ENCODE data around the gene SNHG17. TPM values are rescaled to one million over a fixed set of nuclear protein-coding genes. Genes with fewer than 3 reads are reported as not detected.
"Not testable (repeated sequence)": the region's sequence is repeated elsewhere in the genome, so short reads cannot be mapped to it uniquely, and the experiment has no call there.

Gene SNHG17
- polyA plus RNA-seq, 4 donors = 21.7 to 78.9 (median 26.5) TPM

DNA sequence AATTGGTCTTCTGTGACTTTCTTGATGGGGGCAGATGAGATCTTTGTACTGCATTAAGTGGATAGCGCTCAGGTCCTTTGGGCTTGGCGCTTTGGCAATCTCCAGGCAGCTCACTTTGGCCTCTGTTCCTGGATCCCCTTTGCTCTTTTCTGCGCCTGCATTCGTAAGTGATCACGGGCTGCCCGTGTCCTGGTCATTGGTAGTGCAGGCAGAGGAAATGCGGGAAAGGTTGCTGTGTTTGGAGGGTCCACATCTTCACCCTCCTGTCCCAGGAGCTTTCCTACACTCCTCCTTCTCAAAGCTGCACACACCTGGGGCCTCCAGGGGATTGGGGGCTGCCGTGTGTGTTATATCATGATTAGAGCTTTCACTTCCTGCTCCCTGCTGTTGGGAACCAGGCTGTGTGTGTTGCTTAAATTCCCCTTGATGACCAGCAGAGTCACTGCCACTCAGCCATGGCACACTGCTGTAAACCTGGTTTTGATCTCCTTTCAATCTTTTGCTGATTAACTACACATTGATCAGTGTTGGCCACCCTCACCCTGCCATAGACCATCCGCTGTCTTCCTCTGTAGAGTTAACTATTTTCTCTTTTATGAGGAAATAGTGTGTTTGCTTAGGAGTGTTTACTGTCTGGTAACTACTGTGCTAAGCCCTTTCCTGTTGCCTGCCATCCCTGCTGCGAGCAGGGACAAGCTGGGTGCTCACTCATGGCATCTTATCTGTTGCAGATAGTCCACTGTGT, 13.0 kb upstream of the SNHG17 start:
- no peak for DNase-seq (ENCODE audit: low read depth in 4 of 4, low spot score in 3 of 4)

GRCh38 chr20:38447251-38447661, 12.1 kb upstream of the SNHG17 start:
- no peak for DNase-seq (ENCODE audit: low read depth in 4 of 4, low spot score in 3 of 4)

- peak; percentile 71 to 82 (median 79) for DNase-seq (ENCODE audit: low read depth in 4 of 4, low spot score in 3 of 4)
Observed at GRCh38 chr20:38446441-38447209, 11.5 kb upstream of the SNHG17 start.

- DNase-seq (ENCODE audit: low read depth in 4 of 4, low spot score in 3 of 4) = no peak
Observed at GRCh38 chr20:38445901-38446425, 10.8 kb upstream of the SNHG17 start.

DNA sequence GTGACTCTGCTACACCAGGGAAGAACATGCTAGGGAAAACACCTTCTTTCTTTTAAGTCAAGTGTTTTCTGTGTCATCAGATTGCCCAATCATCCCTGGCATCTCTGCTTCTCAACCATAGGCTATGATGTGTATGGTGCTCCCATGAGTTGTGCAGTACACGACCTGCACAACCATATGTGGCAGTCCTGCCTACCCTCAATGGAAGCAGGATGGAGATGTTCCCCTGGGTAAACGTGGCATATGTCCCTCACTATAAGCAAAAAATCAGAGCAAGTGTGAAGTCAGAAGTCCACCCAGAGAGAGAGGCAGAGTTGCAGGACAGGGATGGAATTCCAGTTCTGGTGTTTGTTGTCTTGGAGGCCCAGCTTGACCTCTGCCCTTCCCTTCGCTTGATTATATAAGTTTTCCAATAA, 10.3 kb upstream of the SNHG17 start:
- DNase-seq (ENCODE audit: low read depth in 4 of 4, low spot score in 3 of 4) = no peak

DNA sequence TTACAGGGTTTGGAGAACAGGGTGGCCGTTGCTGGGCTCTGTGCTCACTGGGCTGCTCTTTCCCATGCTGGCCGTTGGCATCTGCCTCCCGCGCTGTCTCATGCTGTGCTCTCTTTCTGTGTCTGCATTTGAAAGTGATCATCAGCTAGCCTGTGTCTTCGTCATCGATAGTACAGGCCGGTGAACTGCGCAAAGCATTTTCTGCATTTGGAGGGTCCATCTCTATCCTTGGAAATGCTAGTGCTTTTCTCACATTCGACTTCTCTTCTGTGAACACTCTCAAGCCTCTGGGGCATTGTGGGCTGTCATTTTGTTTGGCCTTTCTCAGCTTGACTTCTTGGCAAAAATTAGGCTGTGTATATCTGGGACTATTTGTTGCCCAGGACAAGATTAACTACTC, 6.8 kb upstream of the SNHG17 start:
- no peak for DNase-seq (ENCODE audit: low read depth in 4 of 4, low spot score in 3 of 4)

GRCh38 chr20:38441110-38441509, 6.0 kb upstream of the SNHG17 start:
- not testable (repeated sequence) for DNase-seq (ENCODE audit: low read depth in 4 of 4, low spot score in 3 of 4)

DNA sequence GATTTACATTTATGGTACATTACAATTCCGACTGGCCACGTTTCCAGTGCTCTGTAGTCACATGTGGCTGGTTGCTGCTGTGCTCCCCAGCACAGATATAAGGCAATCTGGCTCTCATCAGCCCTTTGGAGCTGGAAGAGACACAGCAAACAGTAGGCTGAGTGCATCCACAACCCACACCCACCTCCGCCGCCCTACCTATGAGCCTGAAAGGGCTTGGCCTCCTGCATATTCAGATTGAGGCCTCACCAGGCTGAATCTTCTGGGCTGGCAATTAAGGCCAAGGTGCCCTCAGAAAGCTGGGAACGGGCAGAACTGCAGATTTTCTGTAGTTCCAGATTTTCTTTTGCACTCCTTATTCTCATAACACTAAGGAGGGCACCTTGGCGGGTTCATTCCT, 2.7 kb upstream of the SNHG17 start:
- no peak for DNase-seq (ENCODE audit: low read depth in 4 of 4, low spot score in 3 of 4)

GRCh38 chr20:38435555-38435939, 419 bp upstream of the SNHG17 start:
- DNase-seq (ENCODE audit: low read depth in 4 of 4, low spot score in 3 of 4) = no peak

DNA sequence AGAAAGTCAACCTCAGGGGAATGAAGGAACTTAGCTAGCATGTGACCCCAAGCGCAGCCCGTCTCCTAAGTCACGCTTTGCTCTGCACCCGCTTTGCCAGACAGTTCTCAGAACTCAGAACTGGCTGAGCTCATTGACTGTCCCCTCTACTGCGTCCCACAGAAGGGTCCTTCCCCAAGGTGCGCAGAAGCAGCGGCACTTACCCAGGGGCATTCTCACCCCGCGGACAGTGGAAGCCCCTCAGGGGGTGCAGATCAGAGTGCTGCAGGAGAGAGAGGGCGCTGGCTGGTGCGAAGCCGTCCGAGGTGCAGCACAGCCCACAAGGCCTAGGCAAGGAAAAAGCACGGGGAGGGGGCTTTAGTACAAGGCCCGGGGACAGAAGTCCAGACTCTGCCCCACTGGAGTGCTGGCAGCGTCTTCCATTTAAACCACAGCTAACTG, 807 bp downstream of the SNHG17 start:
- no peak for DNase-seq (ENCODE audit: low read depth in 4 of 4, low spot score in 3 of 4)

- no peak for DNase-seq (ENCODE audit: low read depth in 4 of 4, low spot score in 3 of 4)
Observed at GRCh38 chr20:38433304-38433972, 1.7 kb downstream of the SNHG17 start.

- DNase-seq (ENCODE audit: low read depth in 4 of 4, low spot score in 3 of 4) = not testable (repeated sequence)
Observed at GRCh38 chr20:38432870-38433269, 2.3 kb downstream of the SNHG17 start.

DNA sequence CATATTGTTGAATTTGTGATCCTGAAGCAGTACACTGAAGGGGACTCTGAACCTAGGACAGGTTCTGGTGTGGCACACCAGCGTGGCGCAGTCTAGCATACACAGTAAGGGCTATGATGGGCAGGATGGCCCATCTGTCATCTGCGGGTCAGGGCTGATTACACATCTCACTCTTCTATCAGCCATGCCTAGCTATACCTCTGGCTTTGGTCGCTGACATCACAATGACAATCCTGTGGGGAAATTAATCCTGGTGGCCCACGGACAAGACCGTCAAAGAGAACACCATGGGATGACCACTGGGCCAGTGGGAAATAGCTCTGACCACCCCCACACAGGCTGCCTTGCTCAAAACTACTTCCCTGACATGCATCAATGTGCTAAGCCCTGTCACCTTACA, 2.8 kb downstream of the SNHG17 start:
- DNase-seq (ENCODE audit: low read depth in 4 of 4, low spot score in 3 of 4) = no peak

DNA sequence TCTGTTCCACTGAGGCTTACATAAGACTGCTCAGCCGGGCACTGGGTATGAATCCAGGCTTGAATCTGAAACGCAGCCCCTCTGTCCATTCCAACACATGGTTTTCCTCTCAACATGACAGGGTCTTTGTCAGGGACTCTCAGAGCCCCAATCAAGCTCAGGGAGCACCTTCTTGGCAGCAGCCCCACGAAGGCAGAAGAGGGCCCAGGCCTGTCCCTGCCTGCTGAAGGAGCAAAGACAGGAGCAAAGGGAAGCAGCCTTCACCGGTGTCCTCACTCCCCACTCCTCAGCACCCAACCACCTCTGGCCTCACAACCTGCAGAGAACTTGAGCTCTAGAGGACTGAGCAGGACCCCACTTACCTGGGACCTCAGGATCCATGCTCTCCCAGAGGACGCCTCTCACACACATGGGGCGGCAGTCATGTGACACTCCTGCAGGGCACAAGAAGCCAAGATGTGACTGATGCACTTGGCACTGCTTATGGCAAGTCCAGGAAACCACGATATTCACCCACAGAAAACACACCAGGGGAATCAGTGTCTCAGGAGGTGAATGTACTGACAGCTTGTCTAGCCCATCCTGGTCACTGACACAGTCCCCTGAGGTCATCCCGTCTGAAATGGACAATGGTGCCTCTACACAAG, 4.3 kb downstream of the SNHG17 start:
- DNase-seq (ENCODE audit: low read depth in 4 of 4, low spot score in 3 of 4) = no peak

DNA sequence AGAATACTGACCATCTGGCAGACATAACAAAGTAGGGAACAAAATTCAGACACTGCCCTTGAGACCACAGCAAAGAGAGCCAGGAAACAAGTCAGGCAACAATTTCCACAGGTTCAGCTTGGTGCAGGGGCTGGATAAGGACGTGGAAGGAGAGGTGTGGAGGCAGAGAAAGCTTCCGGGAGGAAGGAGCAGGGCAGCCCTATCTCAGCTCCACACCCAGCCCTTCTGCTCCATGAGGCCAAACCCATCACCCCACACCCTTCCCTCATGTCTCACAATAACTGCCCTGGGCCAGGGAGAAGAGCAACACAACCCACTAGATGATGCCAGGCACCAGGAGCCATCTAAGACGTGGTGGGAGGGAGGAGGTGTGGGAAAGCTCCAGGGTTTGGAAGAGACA, 5.8 kb downstream of the SNHG17 start:
- no peak for DNase-seq (ENCODE audit: low read depth in 4 of 4, low spot score in 3 of 4)

DNA sequence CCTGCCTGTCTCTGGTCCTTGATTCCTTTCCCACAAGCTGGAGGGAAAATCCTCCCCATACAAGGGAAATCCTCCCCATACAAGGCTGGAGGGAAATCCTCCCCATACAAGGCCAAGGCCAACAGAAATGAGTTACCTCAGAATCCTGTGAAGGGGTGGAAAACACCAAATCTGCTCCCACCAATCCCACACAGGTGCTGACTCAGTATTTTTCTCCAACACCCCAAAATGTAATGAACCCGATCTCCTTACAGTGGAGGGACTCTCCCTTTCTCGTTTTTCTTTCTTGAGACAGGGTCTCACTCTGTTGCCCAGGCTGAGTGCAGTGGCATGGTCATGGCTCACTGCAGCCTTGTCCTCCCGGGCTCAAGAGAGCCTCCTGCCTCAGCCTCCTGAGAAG, 6.3 kb downstream of the SNHG17 start:
- no peak for DNase-seq (ENCODE audit: low read depth in 4 of 4, low spot score in 3 of 4)

- DNase-seq (ENCODE audit: low read depth in 4 of 4, low spot score in 3 of 4) = no peak
Observed at GRCh38 chr20:38427655-38428023, 7.5 kb downstream of the SNHG17 start.

DNA sequence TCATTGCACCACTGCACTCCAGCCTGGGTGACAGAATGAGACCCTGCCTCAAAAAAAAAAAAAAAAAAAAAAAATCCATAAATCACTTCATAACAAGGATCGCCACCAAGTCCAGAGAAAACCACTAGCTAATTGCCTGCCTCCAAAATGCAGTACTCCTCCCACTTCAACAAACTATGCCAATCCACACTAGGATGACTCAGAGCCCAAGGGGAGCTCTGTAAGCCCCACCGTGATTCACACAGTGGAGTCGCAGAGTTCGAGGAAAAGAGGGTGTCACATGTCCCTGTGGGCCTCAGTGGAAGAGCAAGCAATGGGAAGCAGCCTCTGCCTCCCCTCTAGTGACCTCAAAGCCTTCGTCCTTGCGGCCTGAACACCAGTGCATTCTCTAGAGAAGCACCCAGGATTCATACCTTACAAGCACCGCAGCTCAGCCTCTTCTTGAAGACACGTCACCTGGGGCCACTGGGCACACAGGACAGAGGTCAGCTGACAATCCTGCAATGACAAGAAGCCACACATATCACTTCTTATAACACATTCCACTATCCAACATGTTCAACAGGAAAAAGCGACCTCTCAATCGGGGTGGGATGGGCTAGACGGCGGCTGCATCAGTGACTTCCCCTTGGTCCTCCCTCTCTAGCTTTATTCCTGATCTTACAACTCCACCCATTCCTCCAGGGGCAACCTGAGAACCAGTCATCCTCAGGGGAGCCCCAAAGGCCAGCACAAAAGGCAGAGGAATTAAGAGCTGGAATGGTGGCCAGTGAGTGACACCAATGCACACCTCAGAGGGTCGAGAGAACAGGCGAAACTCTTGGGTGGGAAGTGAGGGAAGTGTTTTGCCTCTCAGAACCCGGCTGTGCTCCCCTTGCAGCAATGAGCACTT, 8.9 kb downstream of the SNHG17 start:
- no peak for DNase-seq (ENCODE audit: low read depth in 4 of 4, low spot score in 3 of 4)

GRCh38 chr20:38424401-38424800, 10.7 kb downstream of the SNHG17 start:
- DNase-seq (ENCODE audit: low read depth in 4 of 4, low spot score in 3 of 4) = no peak

GRCh38 chr20:38423541-38423940, 11.6 kb downstream of the SNHG17 start:
- no peak for DNase-seq (ENCODE audit: low read depth in 4 of 4, low spot score in 3 of 4)
